ENCODE results near the gene HIPK1.

HIPK1 gene

DNA sequence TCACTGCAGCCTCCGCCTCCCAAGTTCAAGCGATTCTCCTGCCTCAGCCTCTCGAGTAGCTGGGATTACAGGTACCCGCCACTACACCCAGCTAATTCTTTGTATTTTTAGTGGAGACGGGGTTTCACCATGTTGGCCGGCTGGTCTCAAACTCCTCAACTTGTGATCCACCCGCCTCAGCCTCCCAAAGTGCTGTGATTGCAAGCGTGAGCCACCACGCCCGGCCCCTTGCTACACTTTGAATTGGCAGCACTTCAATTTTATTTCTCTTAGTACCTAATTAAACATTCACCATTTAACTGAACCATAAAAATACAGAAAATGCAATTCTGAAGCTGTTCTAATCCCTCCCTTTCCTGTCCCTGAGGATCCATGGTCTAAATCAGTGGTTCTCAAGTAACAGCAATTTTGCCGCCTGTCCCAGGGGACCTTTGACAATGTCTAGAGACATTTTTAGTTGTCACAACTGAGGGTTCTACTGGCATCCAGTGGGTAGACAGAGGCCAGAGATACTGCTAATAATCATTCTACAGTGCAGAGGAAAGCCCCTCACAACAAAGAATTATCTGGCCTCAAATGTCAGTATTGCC lies 37.4 kb upstream of the HIPK1 start:
- H3K27ac ChIP-seq = no peak overlapping the region
- TF ChIP-seq, protein P1, sequence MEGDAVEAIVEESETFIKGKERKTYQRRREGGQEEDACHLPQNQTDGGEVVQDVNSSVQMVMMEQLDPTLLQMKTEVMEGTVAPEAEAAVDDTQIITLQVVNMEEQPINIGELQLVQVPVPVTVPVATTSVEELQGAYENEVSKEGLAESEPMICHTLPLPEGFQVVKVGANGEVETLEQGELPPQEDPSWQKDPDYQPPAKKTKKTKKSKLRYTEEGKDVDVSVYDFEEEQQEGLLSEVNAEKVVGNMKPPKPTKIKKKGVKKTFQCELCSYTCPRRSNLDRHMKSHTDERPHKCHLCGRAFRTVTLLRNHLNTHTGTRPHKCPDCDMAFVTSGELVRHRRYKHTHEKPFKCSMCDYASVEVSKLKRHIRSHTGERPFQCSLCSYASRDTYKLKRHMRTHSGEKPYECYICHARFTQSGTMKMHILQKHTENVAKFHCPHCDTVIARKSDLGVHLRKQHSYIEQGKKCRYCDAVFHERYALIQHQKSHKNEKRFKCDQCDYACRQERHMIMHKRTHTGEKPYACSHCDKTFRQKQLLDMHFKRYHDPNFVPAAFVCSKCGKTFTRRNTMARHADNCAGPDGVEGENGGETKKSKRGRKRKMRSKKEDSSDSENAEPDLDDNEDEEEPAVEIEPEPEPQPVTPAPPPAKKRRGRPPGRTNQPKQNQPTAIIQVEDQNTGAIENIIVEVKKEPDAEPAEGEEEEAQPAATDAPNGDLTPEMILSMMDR (IDR thresholded peaks at IDR 0.05) = no peak
- TF ChIP-seq ZFX (IDR thresholded peaks at IDR 0.05; ENCODE audit: borderline replicate concordance) = no peak

DNA sequence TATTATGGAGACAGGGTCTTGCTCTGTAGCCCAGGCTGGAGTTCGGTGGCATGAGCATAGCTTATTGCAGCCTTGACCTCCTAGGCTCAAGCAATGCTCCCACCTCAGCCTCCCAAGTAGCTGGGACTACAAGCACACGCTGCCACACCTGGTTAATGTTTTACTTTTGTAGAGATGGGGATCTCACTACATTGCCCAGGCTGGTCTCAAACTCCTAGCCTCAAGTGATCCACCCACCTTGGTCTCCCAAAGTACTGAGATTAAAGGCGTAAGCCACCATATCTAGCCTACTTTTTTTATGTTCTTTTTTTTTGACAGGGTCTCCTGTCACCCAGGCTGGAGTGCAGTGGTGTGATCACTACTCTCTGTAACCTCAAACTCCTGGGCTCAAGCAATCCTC lies 35.9 kb upstream of the HIPK1 start:
- H3K27ac ChIP-seq = no peak overlapping the region

DNA sequence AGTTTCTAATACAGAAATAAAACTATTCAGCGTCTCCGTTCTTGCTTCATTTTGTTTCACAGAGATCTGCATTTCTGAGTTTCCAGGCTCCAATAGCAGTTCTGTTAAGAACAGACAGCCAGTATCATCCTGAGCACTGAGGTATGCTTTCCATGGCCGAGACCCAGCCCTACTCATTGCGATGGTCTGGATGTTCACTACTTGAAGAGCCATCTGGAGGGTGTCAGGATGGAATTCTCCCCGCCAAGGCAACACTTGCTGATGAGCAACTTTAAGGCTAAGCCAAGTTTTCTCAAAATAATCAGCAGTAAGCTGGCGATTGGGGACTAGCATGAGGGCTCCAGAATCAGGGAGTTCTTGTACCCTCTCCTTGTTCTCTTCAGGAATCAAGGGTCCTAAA lies 34.0 kb upstream of the HIPK1 start:
- no peak overlapping the region for H3K27ac ChIP-seq

More for the DNA sequence above, 35.9 kb upstream of the HIPK1 start:
- TF ChIP-seq ZFX (IDR thresholded peaks at IDR 0.05; ENCODE audit: borderline replicate concordance) = no peak
- TF ChIP-seq, protein P1 (IDR thresholded peaks at IDR 0.05) = no peak

DNA sequence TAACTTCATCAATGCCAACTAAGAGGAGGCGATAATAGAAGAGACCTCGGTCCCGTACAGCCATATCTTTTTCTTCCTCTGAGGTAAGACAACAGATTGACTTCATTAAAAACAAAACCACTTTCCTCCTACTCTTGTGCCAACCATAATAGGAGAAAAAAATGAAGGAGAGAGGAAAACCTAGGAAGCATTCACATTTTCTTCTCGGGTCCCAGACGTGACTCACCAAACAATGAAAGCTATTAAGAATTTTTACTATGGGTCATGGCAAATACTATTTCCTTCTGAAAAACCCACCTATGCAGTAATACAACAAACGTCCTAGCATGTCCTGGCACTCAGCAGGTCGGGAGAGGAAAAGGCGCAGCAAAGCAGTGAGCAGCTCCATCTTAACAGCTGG lies 33.2 kb upstream of the HIPK1 start:
- H3K27ac ChIP-seq = no peak overlapping the region
- TF ChIP-seq ZFX (IDR thresholded peaks at IDR 0.05; ENCODE audit: borderline replicate concordance) = no peak
- TF ChIP-seq, protein P1 (IDR thresholded peaks at IDR 0.05) = no peak

More for the DNA sequence above, 34.0 kb upstream of the HIPK1 start:
- TF ChIP-seq, protein P1 (IDR thresholded peaks at IDR 0.05) = no peak
- no peak for TF ChIP-seq ZFX (IDR thresholded peaks at IDR 0.05; ENCODE audit: borderline replicate concordance)

DNA sequence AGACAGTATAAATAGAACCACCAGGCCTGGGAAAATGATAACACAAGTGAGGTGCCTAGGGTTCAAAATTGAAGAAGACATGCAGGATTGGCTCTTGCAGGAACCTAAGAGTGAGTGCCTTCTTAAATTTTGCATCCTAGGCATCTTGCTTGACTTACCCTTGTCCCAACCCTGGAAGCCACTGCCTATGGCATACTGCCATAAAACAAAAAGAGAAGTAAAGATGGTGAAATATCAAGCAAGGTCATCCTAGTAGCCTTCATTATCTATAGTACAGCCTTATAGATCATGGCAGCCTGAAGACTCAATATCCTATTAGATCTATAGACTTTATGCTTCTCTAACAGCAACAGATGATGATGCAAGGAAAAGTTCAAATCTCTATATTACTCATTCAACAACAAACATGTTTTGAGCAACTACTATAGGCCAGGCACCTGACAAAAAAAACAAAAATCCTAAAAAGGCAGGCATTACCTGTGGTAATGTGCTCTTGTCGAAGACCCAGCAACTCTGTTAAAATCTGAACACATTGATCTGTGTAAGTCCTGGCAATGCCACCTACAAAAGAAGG lies 30.8 kb upstream of the HIPK1 start:
- no peak for TF ChIP-seq ZFX (IDR thresholded peaks at IDR 0.05; ENCODE audit: borderline replicate concordance)
- TF ChIP-seq, protein P1 (IDR thresholded peaks at IDR 0.05) = no peak
- H3K27ac ChIP-seq = no peak overlapping the region

DNA sequence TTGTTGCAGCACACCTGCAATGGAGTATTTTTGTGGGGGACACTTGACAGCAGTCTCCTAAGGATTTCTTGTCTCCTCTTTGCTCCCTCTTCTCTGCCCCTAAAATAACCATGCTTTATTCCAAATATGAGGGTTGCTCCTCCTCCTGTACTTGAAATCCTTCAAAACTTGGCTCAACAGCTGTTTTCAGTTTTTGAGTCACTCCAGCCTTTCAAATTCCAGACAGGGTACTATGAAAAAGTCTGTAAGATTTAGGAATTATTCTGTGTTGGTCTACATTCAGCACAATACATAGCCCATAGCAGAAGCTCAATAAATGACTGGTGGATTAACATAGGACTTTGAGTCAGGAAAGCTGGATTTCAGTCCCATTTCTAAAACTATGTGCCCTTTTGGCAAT lies 30.0 kb upstream of the HIPK1 start:
- TF ChIP-seq ZFX (IDR thresholded peaks at IDR 0.05; ENCODE audit: borderline replicate concordance) = no peak
- TF ChIP-seq, protein P1 (IDR thresholded peaks at IDR 0.05) = no peak
- H3K27ac ChIP-seq = no peak overlapping the region

DNA sequence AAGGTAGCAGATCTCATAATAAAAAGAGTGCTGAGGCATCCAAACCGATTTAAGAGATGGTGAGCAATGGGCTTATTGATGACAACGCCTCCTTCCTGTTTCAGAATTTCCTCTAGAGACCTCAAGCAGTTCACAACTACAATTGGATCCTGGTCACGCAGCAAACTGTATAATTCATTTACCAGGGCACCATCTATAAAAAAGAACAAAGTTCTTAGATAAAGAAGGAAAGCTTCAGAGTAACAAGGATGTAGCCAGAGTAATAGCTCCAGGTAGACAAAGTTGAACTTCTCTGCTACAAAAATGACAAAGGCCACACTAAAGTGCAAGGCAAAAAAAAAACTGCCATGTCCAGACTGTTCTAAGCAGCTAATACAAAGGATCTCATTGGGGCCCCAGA lies 27.9 kb upstream of the HIPK1 start:
- H3K27ac ChIP-seq = no peak overlapping the region
- TF ChIP-seq ZFX (IDR thresholded peaks at IDR 0.05; ENCODE audit: borderline replicate concordance) = no peak
- TF ChIP-seq, protein P1 (IDR thresholded peaks at IDR 0.05) = no peak

Measured in 22Rv1 (cell line).